Inflammatory macrophage (primary cell): ENCODE measurements around the gene NOMO2.
"Not testable (repeated sequence)": the region's sequence is repeated elsewhere in the genome, so short reads cannot be mapped to it uniquely, and the experiment has no call there.

Experiments
- DNase-seq, 2 donors: peaks; one replicate each; pipeline ENCODE4 v3.0.0-alpha.2; 2020 to 2022

Gene NOMO2

DNA sequence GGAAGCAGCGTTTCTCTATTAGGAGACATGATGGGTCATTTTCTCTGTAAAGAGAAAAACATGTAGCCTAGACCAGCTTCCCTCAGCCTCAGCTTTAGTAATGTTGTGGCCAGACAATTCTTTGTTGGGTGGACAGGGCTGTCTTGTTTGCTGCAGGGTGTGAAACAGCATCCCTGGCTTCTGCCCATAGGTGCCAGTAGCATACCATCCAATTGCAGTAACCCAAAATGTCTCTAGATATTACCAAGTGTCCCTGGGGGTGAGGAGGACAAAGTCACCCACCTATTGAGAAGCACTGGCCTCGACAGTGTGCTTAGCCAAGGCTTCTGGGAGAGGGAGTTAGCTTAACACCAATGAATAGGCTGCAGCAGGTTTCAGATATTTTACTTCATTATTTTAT is 14.0 kb upstream of the NOMO2 start:
- DNase-seq = not testable (repeated sequence)

DNA sequence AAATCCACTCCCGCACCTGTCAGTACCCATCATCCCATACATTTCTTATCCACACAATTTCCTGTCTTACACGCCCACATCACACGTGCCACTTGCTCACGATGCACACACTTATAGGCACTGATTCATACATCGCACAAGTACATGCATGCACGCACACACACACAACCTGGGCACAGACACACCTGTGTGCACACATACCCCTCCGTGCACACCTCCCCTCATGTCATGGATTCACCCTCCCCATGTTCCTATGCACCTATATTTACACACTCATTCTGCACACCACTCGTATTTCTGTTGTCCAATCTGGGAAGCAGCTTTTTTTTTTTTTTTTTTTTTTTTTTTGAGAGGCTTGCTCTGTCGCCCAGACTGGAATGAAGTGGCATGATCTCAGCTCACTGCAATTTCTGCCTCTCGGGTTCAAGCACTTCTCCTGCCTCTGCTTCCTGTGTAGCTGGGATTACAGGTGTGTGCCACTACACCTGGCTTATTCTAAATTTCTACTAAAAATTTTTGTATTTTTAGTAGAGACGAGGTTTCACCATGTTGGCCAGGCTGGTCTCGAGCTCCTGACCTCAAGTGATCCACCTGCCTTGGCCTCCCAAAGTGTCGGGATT is 13.5 kb upstream of the NOMO2 start:
- DNase-seq = not testable (repeated sequence)

DNA sequence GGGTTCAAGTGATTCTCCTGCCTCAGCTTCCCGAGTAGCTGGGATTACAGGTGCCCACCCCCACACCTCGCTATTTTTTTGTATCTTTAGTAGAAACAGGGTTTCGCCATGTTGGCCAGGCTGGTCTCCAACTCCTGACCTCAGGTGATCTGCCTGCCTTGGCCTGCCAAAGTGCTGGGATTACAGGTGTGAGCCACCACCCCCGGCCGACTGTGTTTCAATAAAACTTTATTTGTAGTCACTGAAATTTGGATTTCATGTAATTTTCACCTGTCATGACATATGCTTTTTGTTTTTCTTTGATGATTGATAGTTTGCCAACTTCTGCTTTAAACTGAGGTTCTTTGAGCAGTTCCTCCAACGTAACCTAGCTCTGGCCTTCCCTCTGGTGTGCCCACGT is 12.0 kb upstream of the NOMO2 start:
- not testable (repeated sequence) for DNase-seq

DNA sequence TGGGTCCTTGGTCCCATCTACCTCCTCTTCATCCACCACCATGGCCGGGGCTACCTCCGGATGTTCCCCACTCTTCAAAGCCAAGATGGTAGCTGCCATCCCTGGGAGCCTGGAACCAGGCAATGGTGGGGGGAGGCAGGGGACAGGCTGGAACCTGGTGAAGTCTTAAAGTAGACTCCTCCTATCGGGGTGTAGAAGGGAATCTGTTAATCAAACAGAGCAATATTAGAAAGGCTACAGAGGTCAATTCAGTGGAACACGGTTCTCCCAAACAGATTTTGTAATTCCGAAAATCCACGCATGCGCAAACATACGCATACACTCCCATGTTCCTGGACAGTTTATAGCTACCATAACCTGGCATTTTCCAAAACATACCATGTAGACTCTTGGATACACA is 11.1 kb upstream of the NOMO2 start:
- not testable (repeated sequence) for DNase-seq

DNA sequence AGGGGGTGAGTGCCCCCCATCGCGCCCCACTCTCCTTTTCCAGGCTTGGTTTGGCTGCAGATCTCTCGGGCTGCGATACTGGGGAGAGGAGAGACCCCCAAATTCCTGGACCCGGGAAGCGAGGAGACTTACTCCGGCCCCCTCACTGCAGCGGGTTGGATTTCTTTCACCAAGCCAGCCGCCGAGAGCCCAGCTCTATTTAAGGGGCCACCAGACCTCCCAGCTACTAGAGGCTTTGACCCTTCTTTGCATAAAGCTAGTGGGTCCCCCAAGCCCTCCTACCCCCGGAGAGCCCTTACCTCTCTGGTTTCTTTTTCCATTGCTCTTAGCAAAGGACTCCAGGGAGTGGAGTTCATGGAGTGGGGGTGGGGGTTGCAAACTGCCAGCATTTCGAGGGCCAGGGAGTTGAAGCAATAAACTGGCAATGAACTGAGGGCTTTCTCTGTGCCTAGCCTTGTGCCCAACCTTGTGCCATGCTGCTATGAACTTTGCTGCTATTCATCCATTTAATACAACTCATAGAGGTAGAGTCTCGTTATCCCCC is 9.5 kb upstream of the NOMO2 start:
- not testable (repeated sequence) for DNase-seq

DNA sequence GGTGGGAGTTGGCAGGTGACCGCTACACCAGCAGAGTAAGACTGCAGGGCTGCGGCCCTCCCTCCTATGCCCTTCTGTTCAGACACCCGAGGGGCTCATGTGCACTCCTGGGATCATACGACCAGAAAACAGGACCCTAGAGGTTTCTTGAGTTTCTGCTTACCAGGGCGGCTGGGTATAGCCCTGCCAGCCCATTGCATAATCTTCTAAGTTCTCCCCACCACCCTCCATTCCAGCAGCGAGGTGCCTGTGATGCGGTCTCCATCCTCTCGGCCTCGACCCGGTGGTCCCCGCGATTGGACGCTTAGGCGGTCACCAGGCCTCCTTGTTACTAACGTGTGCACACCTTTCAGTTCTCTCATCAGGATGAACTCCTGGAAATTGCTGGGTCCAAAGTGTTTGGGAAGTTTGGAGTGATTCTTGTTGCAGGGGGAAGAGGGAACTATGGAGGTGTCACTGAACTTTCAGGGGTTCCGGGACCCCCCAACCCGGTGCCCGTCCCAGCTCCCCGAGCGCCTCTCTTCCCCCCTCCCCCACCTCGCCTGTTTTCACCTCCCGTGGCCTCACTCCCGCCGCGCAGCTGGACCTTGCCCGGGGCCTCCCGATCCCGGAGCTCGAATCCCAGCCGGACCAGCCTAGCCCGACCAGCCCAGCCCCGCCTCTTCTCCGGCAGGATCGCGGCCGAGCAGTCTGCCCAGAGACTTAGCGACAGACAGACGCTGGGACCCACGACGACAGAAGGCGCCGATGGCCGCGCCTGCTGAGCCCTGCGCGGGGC is 8.8 kb upstream of the NOMO2 start:
- not testable (repeated sequence) for DNase-seq

DNA sequence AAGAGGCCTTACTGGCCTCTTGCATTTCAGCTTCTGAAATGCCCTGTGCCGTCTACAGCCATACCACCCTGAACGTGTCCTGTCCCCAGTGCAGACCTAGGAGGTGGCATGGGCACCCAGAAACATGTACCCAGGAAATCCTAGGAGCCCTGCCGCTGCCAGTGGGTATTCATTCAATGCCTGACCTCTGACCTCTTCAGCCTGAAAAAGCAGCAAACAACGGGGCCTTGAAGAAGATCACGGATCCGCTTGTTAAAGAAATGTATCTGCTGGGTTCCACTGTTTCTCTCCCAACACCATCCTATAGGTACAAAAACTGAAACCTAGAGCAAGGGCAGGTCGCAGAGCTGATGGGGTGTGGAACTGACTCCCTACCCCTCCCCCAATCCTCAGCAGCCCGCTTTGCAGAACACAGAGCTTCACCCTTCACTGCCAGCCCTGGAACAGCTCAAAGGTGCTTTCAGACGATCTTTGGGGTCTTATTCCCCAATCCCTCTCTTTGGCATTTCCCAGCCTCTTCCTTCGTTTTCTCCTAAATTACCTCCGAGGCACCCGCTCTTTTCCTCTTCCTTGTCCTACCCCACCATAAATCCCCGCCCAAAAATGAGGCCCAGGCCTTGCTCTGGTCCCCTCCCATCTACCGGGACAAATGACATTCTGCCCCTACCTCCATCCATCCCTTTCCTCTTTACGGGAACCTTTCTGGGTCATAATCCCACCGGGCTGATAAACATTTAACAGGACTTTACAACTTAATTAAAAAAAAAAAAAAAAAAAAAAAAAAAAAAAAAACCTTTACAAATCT is 1.3 kb downstream of the NOMO2 start:
- not testable (repeated sequence) for DNase-seq

DNA sequence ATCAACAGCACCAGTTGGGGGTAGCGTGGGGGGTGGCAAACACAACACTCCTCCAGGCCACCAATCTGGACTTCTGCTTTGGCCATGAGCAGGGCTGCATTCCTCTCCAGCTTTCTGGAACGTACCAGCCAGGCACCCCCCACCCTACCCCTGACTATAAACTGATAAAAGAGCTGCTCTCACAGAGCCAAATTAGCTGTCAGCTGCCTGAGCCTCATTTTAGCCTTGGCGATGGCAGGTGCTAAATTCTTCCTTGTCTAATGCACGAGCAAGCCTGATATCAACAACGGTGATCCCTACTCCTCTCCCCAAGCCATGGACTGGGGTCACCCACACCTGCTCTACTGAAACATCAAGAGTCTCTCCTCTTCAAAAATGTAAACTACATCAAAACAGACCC is 8.2 kb downstream of the NOMO2 start:
- not testable (repeated sequence) for DNase-seq

DNA sequence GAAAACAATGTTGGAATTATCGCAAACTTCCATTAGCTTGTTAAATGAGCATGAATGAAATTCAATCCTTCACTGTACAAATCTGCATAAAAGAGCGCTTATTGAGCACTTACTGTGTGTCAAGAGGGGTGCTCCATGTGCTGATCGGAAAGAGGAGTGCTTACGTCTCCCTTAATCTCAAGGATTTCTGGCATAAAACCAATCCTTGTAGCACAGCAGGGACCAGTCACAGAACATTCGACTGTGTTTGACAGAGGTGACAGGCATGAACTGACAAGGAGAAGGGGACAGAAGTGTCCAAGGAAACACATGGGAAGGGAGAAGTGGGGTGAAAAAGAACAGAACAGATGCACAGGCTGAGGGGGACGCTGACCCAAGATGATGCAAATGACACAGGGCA is 14.5 kb downstream of the NOMO2 start:
- DNase-seq = not testable (repeated sequence)

DNA sequence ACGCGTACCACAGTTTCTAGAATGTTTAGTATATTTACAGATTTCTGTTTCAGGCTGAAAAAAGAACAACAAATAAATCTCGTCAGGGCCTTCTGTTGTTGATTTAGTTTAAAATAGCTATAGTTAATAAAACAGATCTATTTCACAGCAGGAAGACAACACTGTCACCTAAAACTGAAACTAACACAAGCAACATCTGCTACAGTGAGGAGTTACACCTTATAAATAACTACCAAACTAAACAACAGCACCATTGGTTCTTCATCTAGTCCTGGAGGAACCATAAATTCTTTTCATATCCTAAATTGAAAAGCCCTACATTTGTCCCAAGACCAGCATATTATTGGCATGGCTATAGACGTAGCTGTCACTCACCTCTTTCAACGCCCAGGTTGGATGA is 15.0 kb downstream of the NOMO2 start:
- DNase-seq = not testable (repeated sequence)

DNA sequence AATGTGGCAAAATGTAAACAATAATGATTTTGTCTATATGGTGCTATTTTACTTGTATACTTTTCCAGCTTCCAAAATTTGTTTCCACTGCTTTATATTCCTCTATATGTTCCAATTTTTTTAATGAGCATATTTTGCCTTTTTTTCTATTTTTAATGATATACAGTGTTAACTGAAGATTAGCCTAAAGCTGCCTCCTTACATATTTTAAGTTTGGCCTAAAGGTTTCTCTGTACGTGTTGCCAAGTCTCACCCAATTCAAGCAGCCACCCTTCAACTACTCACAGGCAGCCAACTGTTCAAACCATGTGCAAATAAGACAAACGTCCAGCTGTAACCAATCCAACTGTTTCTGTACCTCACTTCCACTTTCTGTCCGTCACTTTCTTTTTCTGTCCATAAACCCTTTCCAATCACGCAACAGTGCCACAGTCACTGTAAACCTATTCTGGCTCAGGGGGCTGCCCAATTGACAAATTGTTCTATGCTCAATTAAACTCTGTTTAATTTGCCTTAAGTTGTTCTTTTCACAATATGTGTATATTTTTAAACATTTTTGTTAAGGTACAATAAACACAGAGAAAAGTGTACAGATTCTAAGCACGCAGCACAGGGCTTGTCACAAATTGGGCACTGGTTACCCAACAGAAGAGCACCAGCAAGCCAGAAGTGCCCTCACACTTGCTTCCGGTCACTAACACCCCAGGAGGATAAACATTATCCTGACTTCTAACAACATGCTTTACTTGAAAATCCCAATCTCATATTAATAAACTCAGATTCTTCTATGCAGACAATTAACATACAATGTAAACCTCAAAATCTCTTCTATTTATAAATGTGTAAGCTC is 17.4 kb downstream of the NOMO2 start:
- DNase-seq = not testable (repeated sequence)

DNA sequence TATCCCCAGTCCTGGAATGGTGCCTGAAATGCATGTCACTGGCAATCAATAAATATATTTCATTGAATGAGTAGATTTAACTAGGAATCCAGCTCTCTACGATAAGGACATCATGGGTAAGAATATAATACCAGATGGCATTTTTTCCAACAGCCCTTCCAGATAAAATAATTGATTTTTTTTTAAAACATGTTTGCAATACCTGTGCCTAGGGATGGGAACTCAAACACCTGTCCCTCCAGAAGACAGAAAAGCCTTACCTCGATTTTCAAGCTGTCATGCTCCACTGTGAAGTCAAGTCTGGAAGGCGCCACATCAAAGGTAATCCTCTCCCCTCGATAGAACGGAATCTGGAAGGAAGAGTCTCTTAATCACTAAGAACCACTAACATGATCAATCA is 20.0 kb downstream of the NOMO2 start:
- not testable (repeated sequence) for DNase-seq

DNA sequence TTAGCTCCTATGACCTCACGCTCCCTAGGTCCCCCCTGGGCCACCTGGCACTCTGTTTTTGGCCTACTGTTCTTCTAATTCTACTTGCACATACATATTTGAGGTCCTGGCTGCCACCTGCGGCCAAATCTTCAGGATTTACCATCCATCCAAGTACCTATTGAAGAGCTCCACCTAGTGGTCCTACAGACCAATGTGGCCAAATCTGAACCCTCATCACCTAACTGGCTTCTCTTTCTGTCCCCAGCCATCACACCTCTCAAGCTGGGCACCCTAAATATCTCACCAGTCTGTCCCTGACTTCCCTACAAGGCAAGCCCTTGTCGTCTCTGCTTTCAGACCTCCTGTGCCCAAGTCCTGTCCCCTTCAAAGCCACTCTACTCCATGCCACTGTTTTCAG is 24.9 kb downstream of the NOMO2 start:
- DNase-seq = not testable (repeated sequence)

DNA sequence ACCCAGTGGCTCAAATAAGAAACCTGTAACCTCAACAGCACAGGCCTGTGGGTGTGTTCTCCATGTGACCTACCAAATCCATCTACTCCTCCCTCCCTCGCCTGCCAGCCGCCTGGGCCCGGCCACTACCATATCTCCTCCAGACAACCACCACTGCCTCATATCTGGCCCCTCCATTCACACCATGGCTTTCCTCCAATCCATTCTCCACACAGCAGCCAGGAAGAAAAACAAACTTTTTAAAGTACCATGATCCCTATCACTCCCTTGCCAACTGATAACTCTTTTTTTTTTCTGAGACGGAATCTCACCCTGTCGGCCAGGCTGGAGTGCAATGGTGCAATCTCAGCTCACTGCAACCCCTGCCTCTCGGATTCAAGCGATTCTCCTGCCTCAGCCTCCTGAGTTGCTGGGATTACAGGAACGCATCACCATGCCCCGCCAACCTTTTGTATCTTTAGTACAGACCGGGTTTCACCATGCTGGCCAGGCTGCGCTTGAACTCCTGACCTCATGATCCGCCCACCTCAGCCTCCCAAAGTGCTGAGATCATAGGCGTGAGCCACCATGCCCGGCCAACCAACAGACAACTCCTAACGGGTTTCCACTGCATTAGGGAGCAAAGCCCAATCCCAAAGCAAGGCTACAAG is 26.3 kb downstream of the NOMO2 start:
- DNase-seq = not testable (repeated sequence)

DNA sequence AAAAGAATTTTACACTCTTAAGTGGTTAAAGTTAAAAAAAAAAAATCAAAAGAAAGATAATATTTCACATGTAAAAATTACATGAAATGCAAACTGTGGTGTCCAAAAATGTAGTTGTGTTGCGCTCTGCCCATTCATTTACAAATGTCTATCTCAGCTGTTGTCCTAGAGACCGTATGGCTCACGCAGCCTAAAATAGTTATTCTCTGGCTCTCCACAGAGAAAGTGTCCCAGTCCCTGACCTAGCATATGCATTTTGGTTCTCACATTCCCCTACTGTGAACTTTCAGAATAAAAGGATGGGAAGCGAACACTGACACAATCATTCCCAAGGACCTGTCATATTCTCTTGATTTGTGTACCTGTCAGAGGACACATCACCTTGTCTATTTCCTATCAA is 27.6 kb downstream of the NOMO2 start:
- DNase-seq = not testable (repeated sequence)

DNA sequence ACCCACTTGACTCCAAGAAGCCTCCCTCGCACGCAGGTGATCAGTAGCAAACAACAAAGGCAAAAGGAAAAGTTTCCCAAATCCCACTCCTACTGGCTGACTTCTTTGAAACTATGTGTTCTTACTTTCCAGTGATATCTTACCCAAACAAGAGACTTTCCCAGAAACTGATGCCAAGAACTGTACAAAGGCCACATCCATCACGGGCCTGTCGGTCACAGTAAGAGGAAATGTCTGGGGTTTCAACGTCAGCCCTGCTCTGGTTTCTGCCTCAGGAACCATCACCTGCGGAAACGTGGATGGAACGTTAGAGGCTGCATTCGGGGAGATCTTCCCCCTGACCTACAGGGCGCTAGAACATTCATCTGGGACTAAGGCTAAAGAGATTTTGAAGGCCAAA is 30.6 kb downstream of the NOMO2 start:
- DNase-seq = not testable (repeated sequence)

DNA sequence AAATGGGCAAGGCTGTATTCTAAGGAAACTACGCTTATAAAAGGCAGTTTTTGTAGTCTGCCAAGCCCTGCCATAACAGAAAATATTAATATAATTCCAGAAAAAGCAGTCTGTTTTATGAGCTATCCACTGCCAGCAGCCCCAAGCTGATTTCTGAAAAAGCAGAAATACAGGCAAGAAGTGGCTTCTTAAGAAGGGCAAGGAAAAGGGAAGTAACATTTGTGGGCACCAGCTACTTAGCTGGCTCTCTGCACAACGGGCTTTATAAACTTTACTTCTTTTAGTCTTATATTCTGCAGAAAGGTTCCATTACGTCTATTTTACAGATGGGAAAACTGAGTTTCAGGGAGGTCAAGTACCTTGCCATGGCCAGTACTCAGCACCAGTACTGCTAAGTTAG is 31.6 kb downstream of the NOMO2 start:
- not testable (repeated sequence) for DNase-seq

DNA sequence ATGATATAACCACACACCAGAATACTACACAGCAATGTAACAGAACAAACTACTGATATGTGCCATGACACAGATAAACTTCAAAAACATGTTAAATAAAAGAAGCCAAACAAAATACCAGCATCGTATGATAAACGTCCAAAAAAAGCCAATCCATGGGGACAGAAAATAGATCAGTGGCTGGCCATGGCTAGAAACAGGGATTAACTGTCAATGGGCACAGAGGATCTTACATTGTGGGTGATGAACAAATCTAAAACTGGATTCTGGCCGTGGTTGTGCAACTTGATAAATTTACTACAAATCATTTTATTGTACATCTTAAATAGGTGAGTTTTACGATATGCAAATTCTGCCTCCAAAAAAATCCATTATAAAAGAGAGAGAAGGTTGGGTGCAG is 35.4 kb downstream of the NOMO2 start:
- not testable (repeated sequence) for DNase-seq

DNA sequence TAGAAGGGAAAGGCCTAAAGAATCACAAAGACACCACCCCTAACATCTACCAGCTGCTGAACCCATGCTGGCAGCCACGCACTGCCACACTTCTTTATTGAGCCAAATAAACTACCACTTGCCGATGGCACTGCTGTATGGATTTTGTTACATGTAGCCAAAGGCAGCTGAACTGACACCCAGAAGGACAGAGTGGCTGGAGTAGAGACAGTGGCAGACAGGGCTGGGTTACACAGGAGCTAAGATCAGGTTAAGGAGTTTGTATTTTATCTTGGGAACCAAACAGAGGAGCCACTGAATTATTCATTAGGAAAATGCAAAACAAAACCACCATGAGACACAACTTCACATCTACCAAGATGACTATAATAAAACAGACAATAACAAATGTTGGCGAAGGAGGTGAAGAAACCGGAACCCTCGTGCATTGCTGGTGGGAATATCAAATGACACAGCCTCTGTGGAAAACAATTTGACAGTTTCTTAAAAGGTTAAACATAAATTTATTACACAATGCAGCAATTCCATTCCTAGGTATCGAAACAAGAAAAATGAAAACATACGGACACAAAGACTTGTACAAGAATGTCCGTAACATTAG is 35.9 kb downstream of the NOMO2 start:
- DNase-seq = not testable (repeated sequence)

DNA sequence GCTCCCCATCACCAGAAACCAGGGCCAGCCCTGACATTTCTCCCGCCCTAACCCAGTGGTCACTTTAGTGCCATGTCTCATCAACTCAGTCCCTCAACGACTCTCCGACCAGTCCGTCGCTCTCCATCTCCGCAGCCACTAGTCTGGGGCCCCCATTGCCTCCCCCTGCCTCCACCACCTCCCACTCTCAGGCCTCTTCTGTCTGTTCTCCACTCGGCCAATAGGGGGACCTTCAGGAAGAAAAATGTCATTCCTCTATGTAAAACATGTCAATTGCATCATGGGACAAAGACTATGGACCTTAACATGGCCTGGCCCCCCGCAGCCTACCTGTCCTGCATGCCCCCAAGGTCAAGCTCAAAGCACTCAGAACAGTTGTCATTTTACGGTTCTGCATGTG is 39.3 kb downstream of the NOMO2 start:
- DNase-seq = not testable (repeated sequence)
